Glutamatergic neuron (in vitro differentiated cells): ENCODE results near the gene ADRA2B. TPM values are rescaled to one million over a fixed set of nuclear protein-coding genes. Genes with fewer than 3 reads are reported as not detected.

ENCODE experiments used
- DNase-seq: peaks from one replicate; pipeline ENCODE4 v3.0.0; 2022
- H3K27ac Mint-ChIP-seq: one replicate; pipeline ENCODE4 v1.8.0; 2020; ENCODE audit warnings: mild to moderate bottlenecking, mixed read lengths, inconsistent platforms; ENCODE audit not compliant: unreplicated experiment
- H3K27me3 Mint-ChIP-seq: one replicate; pipeline ENCODE4 v1.8.0; 2020; ENCODE audit warnings: mild to moderate bottlenecking, moderate library complexity, mixed read lengths, inconsistent platforms; ENCODE audit not compliant: unreplicated experiment
- H3K36me3 Mint-ChIP-seq: one replicate; pipeline ENCODE4 v1.8.0; 2020; ENCODE audit warnings: mild to moderate bottlenecking, mixed read lengths, inconsistent platforms; ENCODE audit not compliant: unreplicated experiment
- H3K4me1 Mint-ChIP-seq: one replicate; pipeline ENCODE4 v1.8.0; 2020; ENCODE audit warnings: mild to moderate bottlenecking, low read depth, mixed read lengths, inconsistent platforms; ENCODE audit not compliant: unreplicated experiment
- H3K4me3 Mint-ChIP-seq: one replicate; pipeline ENCODE4 v1.8.0; 2020; ENCODE audit warnings: mild to moderate bottlenecking, mixed read lengths, inconsistent platforms; ENCODE audit not compliant: unreplicated experiment
- H3K9me3 Mint-ChIP-seq: one replicate; pipeline ENCODE4 v1.8.0; 2020; ENCODE audit warnings: mild to moderate bottlenecking, moderate library complexity, mixed read lengths, inconsistent platforms; ENCODE audit not compliant: unreplicated experiment
- total RNA-seq: library from RNA; stranded (reverse); fragmentation: NEBNext Ultra II Directional; extraction: Animal tissue kit (Norgen Biotek cat#: 25700); gene quantifications from one replicate; pipeline ENCODE4 v1.2.1, GENCODE V29; 2021; ENCODE audit not compliant: unreplicated experiment
- TF ChIP-seq, protein P1 (sequence below): fragments of 200-600 bp; sonication (generic); IDR thresholded peaks from one replicate; pipeline ENCODE4 v1.5.0; 2021; ENCODE audit not compliant: partially characterized antibody, unreplicated experiment

The ADRA2B gene
- total RNA-seq, 1 donor from 2014 or later: 0.91 TPM

- H3K27me3 Mint-ChIP-seq: peaks cover 7% of the 10 kb centered on the region
- peaks cover 27% of the 10 kb centered on the region for H3K4me1 Mint-ChIP-seq
- no peaks in the 10 kb centered on the region for H3K36me3 Mint-ChIP-seq
- DNase-seq: no peak
- TF ChIP-seq, protein P1, sequence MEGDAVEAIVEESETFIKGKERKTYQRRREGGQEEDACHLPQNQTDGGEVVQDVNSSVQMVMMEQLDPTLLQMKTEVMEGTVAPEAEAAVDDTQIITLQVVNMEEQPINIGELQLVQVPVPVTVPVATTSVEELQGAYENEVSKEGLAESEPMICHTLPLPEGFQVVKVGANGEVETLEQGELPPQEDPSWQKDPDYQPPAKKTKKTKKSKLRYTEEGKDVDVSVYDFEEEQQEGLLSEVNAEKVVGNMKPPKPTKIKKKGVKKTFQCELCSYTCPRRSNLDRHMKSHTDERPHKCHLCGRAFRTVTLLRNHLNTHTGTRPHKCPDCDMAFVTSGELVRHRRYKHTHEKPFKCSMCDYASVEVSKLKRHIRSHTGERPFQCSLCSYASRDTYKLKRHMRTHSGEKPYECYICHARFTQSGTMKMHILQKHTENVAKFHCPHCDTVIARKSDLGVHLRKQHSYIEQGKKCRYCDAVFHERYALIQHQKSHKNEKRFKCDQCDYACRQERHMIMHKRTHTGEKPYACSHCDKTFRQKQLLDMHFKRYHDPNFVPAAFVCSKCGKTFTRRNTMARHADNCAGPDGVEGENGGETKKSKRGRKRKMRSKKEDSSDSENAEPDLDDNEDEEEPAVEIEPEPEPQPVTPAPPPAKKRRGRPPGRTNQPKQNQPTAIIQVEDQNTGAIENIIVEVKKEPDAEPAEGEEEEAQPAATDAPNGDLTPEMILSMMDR: no peak
- H3K4me3 Mint-ChIP-seq: no peak overlapping the region
- no peak overlapping the region for H3K27ac Mint-ChIP-seq
- H3K9me3 Mint-ChIP-seq: peaks cover 10% of the 10 kb centered on the region
Measured at GRCh38 chr2:96150791-96151594, 34.6 kb upstream of the ADRA2B start.

DNA sequence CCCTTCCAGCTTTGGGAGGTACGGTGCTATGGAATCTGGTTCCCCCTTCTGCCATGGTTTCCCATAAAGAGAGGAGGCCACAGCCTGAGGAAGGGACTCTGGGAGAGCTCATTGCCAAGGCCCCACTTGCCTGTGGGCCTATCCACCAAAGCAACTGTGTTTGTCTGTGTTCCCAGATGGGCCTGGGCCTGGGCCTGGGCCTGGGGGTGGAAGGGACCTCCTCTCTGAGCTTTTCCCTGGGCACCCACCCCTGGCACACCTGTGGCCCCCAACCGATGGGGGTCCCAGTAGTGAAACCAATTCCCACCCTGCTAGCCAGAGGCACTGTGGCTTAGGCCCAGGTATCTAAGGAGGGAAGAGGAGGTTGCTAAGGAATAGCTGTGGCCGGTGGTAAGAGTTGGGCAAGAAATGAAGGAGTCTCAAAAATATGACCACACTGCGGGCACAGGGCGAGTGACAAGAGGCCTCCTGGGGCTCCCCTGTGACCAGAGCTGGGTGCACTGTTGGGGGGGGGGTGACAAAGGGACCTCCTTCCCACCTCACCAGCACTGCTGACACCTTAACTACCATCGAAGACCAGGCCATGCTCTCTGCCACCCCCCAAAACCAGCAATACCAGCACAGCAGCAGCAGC, 33.8 kb upstream of the ADRA2B start:
- H3K4me3 Mint-ChIP-seq: no peak overlapping the region
- H3K27me3 Mint-ChIP-seq: peaks cover 8% of the 10 kb centered on the region
- H3K36me3 Mint-ChIP-seq: no peaks in the 10 kb centered on the region
- TF ChIP-seq, protein P1: no peak
- DNase-seq: no peak
- peaks cover 10% of the 10 kb centered on the region for H3K9me3 Mint-ChIP-seq
- H3K27ac Mint-ChIP-seq: no peak overlapping the region
- H3K4me1 Mint-ChIP-seq: peaks cover 27% of the 10 kb centered on the region

DNA sequence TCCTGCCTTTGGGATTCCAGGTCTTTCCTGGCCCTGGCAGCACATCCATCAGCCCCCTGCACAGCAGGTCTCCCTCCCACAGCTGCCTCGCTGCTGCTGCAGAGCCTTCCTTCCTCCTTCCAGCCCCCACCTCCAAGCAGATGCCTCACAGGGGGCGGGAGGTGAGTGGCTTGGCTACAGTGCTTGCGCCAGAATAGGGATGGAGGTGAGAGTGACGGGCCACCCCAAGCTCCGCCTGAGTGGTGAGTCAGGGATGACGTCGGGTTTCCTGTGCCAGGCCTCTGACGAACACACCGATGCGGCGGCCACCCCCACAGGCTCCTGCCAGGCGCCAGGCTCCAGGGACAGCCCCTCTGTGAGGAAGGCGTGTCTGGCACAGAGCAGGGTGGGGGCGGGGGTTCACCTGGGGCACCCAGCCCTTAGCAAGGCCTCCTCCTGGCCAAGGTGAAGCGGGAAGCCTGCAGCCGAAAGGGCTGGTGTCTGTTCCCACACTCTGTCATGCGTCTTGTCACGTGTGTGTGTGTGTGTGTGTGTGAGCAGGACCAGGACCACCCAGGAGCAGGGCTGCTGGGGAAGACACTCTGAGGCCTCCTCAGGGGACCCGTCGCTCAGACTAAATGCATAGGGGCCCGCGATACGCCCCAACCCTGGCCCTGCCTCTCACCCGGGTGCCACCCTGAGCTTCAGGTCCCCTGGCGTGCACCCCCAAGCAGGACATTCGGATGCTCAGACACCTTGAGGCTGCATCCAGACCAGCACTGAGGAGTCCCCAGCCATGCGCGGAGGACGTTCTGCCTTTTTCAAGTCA, 32.2 kb upstream of the ADRA2B start:
- no peaks in the 10 kb centered on the region for H3K36me3 Mint-ChIP-seq
- H3K4me1 Mint-ChIP-seq: peaks cover 26% of the 10 kb centered on the region
- peaks cover 11% of the 10 kb centered on the region for H3K27me3 Mint-ChIP-seq
- TF ChIP-seq, protein P1: no peak
- peaks cover 10% of the 10 kb centered on the region for H3K9me3 Mint-ChIP-seq
- H3K27ac Mint-ChIP-seq: peak overlapping the region; percentile 38
- DNase-seq: peak; percentile 58
- H3K4me3 Mint-ChIP-seq: peak overlapping the region; percentile 25

DNA sequence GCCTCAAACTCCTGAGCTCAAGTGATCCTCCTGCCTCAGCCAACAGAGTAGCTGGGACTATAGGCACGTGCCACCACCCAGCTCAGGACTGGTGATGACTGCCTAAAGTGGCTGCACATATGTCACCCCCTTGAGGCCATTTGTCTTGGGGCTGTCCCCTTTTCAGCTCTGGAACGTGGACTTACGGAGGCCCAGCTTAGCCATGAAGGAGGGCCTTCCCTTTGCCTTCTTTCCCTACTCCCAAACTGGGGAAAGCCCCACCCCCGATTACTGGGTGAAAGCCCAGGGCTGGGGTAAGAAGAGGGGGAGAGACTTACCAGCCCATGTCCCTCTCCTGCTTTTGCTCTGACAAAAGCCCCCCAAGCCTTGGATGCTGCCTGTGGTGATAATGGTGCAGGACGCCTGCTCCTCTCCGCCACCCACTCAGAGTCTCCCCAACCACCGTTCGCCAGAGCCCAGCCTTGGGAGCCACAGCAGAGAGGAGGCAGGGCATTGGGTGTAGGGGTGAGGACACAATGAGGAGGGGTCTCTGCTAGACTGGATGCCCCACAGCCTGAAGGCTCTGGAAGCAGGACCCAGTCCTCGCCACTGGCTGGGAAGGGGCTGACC, 31.3 kb upstream of the ADRA2B start:
- Mint-ChIP-seq H3K9me3 (peaks cover 8% of the 10 kb centered on the region), H3K36me3 (no peaks in the 10 kb centered on the region), H3K27ac (peak overlapping the region; percentile 33), H3K27me3 (peaks cover 11% of the 10 kb centered on the region), H3K4me3 (no peak overlapping the region), H3K4me1 (peaks cover 20% of the 10 kb centered on the region)
- no peak for DNase-seq
- TF ChIP-seq, protein P1: no peak
